Esophagus muscularis mucosa (tissue), 3 donors: Measurements from ENCODE around the gene HMSD.

ENCODE experiments used
- CTCF ChIP-seq, 3 experiments: fragments of 200-600 bp in 2 of 3; fragments of 450-650 bp in 1 of 3; sonication (generic) in 2 of 3; IDR thresholded peaks; one replicate each; pipeline ENCODE4 v1.5.1; 2017 to 2019; ENCODE audit warnings: antibody characterized with exemption in 3 of 3, mild to moderate bottlenecking in 2 of 3, moderate library complexity in 1 of 3
- POLR2A ChIP-seq: fragments of 450-650 bp; IDR thresholded peaks from one replicate; pipeline ENCODE4 v1.6.1; 2017; ENCODE audit warnings: antibody characterized with exemption, moderate library complexity, mild to moderate bottlenecking, low read depth

GRCh38 chr18:63981719-63982118 lies 32.6 kb downstream of the HMSD start:
- no peak for TF ChIP-seq POLR2A
- TF ChIP-seq CTCF (IDR thresholded peaks at IDR 0.05) = no peak
